Activated CD8-positive, alpha-beta T cell treated with anti-CD3 and anti-CD28 coated beads, Interleukin-2, amount 10 ng/mL, durations not matched to agents 7 days and 5 days (primary cell): ENCODE data around the gene PYY. TPM values are rescaled to one million over a fixed set of nuclear protein-coding genes. Genes with fewer than 3 reads are reported as not detected.
"Not testable (repeated sequence)": the region's sequence is repeated elsewhere in the genome, so short reads cannot be mapped to it uniquely, and the experiment has no call there.

Experiments
- ATAC-seq: fragments of 150-1000 bp; cut with Tn5 transposase; one replicate; pipeline ENCODE4 v1.10.0; 2021; ENCODE audit warnings: moderate library complexity
- CTCF ChIA-PET: fragments of 350-600 bp; sonication (Branson Sonifier 250); formaldehyde crosslinking; loops from one replicate; lab custom pipeline; 2021; ENCODE audit warnings: antibody characterized with exemption; lab: Charles Lee
- POLR2A ChIA-PET: fragments of 350-600 bp; sonication (Branson Sonifier 250); formaldehyde crosslinking; loops from one replicate; lab custom pipeline; 2021; ENCODE audit warnings: antibody characterized with exemption; lab: Charles Lee
- DNase-seq: peaks from one replicate; pipeline ENCODE4 v3.0.0-alpha.2; 2020
- H3K27ac Mint-ChIP-seq: one replicate; pipeline ENCODE4 v1.8.0; 2021; ENCODE audit warnings: mild to moderate bottlenecking, mixed read lengths
- H3K27me3 Mint-ChIP-seq: one replicate; pipeline ENCODE4 v1.8.0; 2021; ENCODE audit warnings: low read depth, mixed read lengths
- H3K36me3 Mint-ChIP-seq: one replicate; pipeline ENCODE4 v1.8.0; 2021; ENCODE audit warnings: low read depth, mixed read lengths
- H3K4me1 Mint-ChIP-seq: one replicate; pipeline ENCODE4 v1.8.0; 2021; ENCODE audit warnings: low read depth, mixed read lengths
- H3K4me3 Mint-ChIP-seq: one replicate; pipeline ENCODE4 v1.8.0; 2021; ENCODE audit warnings: mild to moderate bottlenecking, mixed read lengths
- H3K9me3 Mint-ChIP-seq: one replicate; pipeline ENCODE4 v1.8.0; 2022; ENCODE audit warnings: mixed read lengths; ENCODE audit not compliant: insufficient read depth
- total RNA-seq, 2 experiments: library from RNA; stranded (reverse); gene quantifications; one replicate each; pipeline ENCODE4 v1.2.3, GENCODE V29; 2021

Gene PYY
- total RNA-seq, 2 experiments from 2014 or later = not detected

DNA sequence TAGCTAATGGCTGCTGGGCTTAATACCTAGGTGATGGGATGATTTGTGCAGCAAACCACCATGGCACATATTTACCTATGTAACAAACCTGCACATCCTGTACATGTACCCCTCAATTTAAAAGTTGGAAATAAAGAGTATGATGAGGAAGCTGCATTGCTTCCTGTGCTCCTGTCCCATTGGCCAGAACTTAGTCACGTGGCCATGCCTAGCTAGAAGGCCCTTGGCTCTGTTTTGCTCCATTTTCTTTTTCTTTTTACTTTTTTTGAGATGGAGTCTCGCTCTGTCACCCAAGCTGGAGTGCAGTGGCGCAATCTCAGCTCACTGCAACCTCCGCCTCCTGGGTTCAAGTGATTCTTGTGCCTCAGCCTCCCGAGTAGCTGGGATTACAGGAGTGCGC, 7.6 kb upstream of the PYY start:
- H3K27me3 Mint-ChIP-seq, ATAC-seq, H3K9me3 Mint-ChIP-seq, H3K36me3 Mint-ChIP-seq, H3K4me3 Mint-ChIP-seq, DNase-seq, H3K27ac Mint-ChIP-seq, H3K4me1 Mint-ChIP-seq, POLR2A ChIA-PET: not testable (repeated sequence)
- CTCF ChIA-PET = interaction anchor here (0.6 to 6.8 kb wide), 5 partner anchors 10 to 115 kb away, joined by 3 to 34 read pairs (median 3); no protein-coding TSS in a partner anchor

DNA sequence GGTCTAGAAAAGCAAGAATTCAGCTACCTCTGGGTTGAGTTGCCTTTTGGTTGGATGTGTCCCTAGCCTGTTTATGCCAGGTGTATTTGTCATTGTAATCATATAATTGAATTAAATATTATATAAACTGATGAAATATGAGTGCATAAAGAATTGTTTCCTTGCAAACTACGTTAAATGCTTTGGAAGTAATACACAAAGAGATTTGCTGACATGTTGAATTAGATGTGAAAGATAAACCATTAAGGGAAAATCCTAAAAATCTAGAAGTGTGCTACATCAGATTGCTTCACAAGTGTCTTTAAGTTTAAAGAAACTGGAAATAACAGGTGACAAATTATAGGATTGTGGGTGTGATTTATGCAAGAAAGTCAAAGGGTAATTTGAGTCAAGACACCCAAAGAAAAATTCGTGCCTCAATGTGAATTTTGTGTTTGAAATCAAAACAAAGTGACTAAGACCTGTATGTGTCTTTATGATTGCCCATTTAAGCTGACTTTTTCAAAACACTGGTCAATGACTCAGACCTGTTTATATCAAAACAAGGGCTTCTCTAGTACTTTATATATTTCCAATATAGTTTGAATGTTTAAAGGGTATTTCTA, 5.1 kb upstream of the PYY start:
- H3K9me3 Mint-ChIP-seq = no peaks in the 10 kb centered on the region
- no peaks in the 10 kb centered on the region for H3K4me1 Mint-ChIP-seq
- no peak overlapping the region for H3K4me3 Mint-ChIP-seq
- no peaks in the 10 kb centered on the region for H3K36me3 Mint-ChIP-seq
- DNase-seq = no peak
- ChIA-PET POLR2A (no interaction called here), CTCF (interaction anchor here (2.1 to 6.8 kb wide), 2 partner anchors 15 to 35 kb away, joined by 4 to 34 read pairs; no protein-coding TSS in a partner anchor)
- no peak for ATAC-seq
- no peak overlapping the region for H3K27ac Mint-ChIP-seq
- H3K27me3 Mint-ChIP-seq = peaks cover 10% of the 10 kb centered on the region

DNA sequence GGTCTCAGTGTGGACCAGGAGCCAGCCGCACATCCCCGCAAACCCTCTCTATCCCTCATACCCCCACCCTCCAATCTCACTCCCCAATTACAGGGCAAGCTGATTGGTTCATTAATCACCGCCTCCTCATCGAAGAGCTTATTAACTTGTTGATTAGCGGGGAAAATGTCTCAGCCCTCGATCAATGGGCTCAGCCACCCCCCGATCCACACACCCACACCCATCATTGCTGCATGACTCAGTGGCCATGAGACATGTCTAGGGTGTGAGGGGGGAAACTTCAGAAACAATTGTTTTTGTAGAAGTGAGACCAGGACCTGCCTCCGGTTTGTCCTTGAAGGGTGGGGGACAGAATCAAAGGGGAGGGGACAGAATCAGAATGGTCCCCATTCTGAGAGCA, 2.5 kb upstream of the PYY start:
- POLR2A ChIA-PET = no interaction called here
- DNase-seq (no peak), ATAC-seq (no peak)
- Mint-ChIP-seq H3K27me3 (peaks cover 22% of the 10 kb centered on the region), H3K36me3 (no peaks in the 10 kb centered on the region), H3K27ac (no peak overlapping the region), H3K4me3 (no peak overlapping the region), H3K4me1 (peaks cover 6% of the 10 kb centered on the region), H3K9me3 (no peaks in the 10 kb centered on the region)
- CTCF ChIA-PET = interaction anchor here (3.1 kb wide), 1 partner anchor 12 kb away, joined by 7 read pairs; no protein-coding TSS in a partner anchor

DNA sequence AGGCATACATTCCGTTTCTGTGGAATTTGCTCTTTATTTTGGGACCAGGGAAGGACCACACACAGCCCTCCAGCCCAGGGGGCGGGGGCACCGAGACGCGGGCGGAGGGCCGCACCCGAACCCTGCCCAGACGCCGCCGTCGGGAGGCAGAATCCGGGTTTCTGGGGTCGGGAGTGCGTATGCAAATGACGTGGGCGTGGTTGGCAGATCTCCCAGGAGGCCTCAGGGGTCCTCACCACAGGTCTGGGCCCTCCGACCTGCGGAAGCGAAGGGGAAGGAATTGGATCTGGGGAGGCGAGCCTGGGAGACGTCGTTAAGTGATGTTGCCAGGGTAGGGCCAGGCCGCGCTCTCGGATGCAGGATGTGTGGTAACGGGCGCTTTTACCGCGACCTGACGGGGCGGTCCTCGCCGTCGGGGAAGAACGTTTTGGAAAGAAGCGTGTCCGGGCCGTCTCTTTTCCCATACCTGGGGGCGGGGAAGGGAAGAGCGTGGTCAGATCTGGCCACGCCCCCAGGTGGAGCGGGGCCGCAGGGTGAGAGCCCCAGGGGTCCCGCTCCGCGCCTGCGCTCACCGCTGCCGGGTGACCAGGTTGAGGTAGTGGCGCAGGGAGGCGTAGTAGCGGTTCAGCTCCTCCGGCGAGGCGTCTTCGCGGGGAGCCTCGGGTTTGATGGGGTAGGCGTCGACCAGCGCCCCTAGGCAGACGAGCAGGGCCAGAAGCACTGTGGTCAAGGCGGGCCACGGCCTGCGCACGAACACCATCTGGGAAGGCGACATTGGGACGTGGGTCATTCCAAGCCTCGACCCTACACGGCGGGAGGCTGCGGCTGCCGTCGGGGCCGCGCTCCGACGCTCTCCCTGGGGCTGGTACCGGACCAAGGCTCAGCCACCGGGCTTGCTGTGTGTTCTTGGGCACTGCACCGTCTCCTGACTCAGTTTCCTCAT, 745 bp downstream of the PYY start:
- ChIA-PET CTCF (interaction anchor here (3.1 kb wide), 1 partner anchor 9 kb away, joined by 7 read pairs; no protein-coding TSS in a partner anchor), POLR2A (no interaction called here)
- ATAC-seq = peak; percentile 27
- Mint-ChIP-seq H3K27ac (no peak overlapping the region), H3K4me1 (peaks cover 6% of the 10 kb centered on the region), H3K9me3 (no peaks in the 10 kb centered on the region), H3K36me3 (no peaks in the 10 kb centered on the region), H3K4me3 (no peak overlapping the region), H3K27me3 (peaks cover 38% of the 10 kb centered on the region)
- peak; percentile 26 for DNase-seq

DNA sequence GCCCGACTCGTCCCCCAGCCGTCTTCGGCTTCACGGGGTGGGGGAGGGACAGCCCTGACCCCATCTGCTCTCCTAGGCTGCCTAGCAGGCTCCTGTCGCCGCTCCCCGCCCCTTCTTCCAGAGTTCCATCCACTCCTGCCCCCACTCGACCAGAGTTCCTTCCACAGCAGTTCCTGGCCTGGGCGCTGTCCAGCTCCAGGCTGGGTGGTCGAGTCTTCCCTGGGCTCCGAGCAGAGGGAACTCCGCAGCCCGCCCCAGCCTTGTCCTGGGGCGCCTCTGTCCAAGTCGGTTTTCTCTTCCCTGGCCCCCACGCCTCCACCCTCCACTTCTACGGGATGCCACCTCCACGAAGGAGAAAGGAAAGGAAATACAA, 1.4 kb downstream of the PYY start:
- ChIA-PET CTCF (interaction anchor here (1.0 kb wide), 1 partner anchor 9 kb away, joined by 3 read pairs; no protein-coding TSS in a partner anchor), POLR2A (no interaction called here)
- Mint-ChIP-seq H3K9me3 (no peaks in the 10 kb centered on the region), H3K27me3 (peaks cover 44% of the 10 kb centered on the region), H3K36me3 (no peaks in the 10 kb centered on the region), H3K4me1 (peaks cover 6% of the 10 kb centered on the region), H3K4me3 (no peak overlapping the region), H3K27ac (no peak overlapping the region)
- DNase-seq (no peak), ATAC-seq (no peak)

- CTCF ChIA-PET = interaction anchor here (1.0 kb wide), 1 partner anchor 10 kb away, joined by 3 read pairs; no protein-coding TSS in a partner anchor
- DNase-seq (no peak), ATAC-seq (no peak)
- Mint-ChIP-seq H3K27me3 (peaks cover 44% of the 10 kb centered on the region), H3K4me1 (peaks cover 7% of the 10 kb centered on the region), H3K4me3 (no peak overlapping the region), H3K9me3 (no peaks in the 10 kb centered on the region), H3K36me3 (no peaks in the 10 kb centered on the region), H3K27ac (no peak overlapping the region)
- POLR2A ChIA-PET = no interaction called here
Observed at GRCh38 chr17:43951750-43952149, 2.0 kb downstream of the PYY start.

- peaks cover 44% of the 10 kb centered on the region for H3K27me3 Mint-ChIP-seq
- H3K27ac Mint-ChIP-seq = no peak overlapping the region
- H3K9me3 Mint-ChIP-seq = no peaks in the 10 kb centered on the region
- no peak overlapping the region for H3K4me3 Mint-ChIP-seq
- H3K4me1 Mint-ChIP-seq = peaks cover 16% of the 10 kb centered on the region
- CTCF ChIA-PET = interaction anchor here (1.2 kb wide), 1 partner anchor 91 kb away, joined by 3 read pairs; no protein-coding TSS in a partner anchor
- no peak for DNase-seq
- POLR2A ChIA-PET = no interaction called here
- no peak for ATAC-seq
- H3K36me3 Mint-ChIP-seq = no peaks in the 10 kb centered on the region
Observed at GRCh38 chr17:43950554-43950953, 3.2 kb downstream of the PYY start.

DNA sequence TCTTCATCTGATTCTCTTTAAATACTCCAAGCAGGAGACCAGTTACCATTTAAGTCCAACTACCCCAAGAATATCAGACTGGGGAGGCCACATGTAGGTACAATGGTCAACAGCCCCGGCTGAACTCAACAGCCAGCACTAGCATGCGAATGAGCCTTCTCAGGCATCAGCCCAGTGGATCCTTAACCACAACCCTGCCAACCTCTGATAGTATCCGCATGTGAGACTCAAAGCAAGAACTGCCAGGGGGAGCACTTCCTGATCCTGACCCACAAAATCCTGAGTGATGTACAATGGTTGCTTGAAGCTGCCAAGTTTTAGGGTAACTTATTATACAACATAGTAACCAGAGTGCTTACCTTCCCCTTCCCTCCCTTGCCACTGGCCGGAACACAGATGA, 4.0 kb downstream of the PYY start:
- Mint-ChIP-seq H3K27ac (no peak overlapping the region), H3K9me3 (no peaks in the 10 kb centered on the region), H3K4me3 (no peak overlapping the region), H3K27me3 (peaks cover 46% of the 10 kb centered on the region), H3K4me1 (peaks cover 16% of the 10 kb centered on the region), H3K36me3 (no peaks in the 10 kb centered on the region)
- ATAC-seq (no peak), DNase-seq (no peak)
- ChIA-PET CTCF (interaction anchor here (1.2 kb wide), 1 partner anchor 91 kb away, joined by 3 read pairs; no protein-coding TSS in a partner anchor), POLR2A (no interaction called here)

GRCh38 chr17:43946781-43947180, 7.0 kb downstream of the PYY start:
- Mint-ChIP-seq H3K27ac (no peak overlapping the region), H3K9me3 (no peaks in the 10 kb centered on the region)

DNA sequence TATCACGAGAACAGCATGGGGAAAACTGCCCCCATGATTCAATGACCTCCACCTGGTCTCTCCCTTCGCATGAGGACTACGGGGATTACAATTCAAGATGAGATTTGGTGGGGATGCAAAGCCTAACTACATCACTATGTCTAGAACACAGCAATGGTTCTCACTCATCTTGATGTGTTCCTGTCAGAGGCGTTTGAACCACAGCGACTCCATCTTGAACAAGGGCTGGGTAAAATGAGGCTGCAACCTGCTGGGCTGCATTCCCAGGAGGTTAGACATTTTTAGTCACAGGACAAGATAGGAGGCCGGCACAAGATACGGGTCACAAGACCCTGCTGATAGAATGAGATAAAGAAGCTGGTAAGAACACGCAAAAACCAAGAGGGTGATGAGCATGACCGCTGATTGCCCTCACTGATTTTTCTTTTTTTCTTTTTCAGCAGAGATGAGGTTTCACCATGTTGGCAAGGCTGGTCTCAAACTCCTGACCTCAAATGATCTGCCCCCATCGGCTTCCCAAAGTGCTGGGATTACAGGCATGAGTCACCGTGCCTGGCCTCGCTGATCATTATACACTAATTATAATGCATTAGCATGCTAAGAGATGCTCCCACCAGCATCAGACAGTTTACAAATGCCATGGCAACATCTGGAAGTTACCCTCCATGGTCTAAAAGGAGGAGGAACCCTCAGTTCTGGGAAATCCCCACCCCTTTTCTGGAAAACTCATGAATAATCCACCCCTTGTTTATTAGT, 8.5 kb downstream of the PYY start:
- no peak overlapping the region for H3K4me3 Mint-ChIP-seq
- no peak overlapping the region for H3K27ac Mint-ChIP-seq
- no peaks in the 10 kb centered on the region for H3K9me3 Mint-ChIP-seq
- no peak for DNase-seq
- H3K36me3 Mint-ChIP-seq = no peaks in the 10 kb centered on the region
- no peak for ATAC-seq
- H3K4me1 Mint-ChIP-seq = peaks cover 13% of the 10 kb centered on the region
- ChIA-PET CTCF (interaction anchor here (1.2 to 6.4 kb wide), 12 partner anchors 15 to 170 kb away, joined by 3 to 102 read pairs (median 11); partner anchors contain the start of genes MPP2 and TMEM101), POLR2A (no interaction called here)
- peaks cover 16% of the 10 kb centered on the region for H3K27me3 Mint-ChIP-seq

More at GRCh38 chr17:43946781-43947180, 7.0 kb downstream of the PYY start:
- ATAC-seq = no peak
- no peak overlapping the region for H3K4me3 Mint-ChIP-seq
- ChIA-PET POLR2A (no interaction called here), CTCF (interaction anchor here (1.0 to 6.4 kb wide), 7 partner anchors 11 to 95 kb away, joined by 3 to 102 read pairs (median 3); no protein-coding TSS in a partner anchor)
- peaks cover 28% of the 10 kb centered on the region for H3K27me3 Mint-ChIP-seq
- H3K4me1 Mint-ChIP-seq = peaks cover 13% of the 10 kb centered on the region
- DNase-seq = no peak
- H3K36me3 Mint-ChIP-seq = no peaks in the 10 kb centered on the region

DNA sequence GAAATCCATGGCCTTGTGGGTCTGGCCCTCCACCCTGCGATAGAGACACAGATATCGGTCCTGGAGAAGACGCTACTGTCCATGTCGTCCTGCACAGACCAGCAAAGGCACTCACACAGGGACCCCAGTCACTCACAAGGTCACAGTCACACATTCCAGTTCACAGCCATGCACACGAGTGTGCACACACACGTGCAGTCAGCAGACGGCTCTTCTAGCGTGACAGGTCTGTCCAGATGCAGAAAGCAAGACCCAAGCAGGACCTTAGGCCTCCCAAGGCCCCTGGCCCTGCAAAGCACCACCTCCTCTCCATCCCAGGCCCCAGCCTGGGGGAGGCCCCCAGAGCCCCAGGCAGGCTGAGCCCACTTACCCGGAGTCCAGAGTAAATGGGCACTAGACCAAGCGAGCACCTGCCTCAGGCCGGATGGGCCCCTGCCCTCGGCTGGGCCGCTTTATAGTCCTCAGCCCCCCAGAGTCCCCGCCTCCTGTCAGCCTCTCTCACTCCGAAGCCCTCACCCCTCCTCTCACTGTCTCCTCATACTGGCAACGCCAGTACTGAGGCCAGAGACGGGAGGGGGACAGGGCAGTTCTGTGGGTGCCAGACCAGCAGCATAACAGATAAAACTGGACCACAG, 11.6 kb downstream of the PYY start, which contains the start of gene PPY:
PPY (minus strand) TSS at position 426 of the 635 bp plus-strand sequence. CDS start 822 bp downstream, outside the sequence.
- Mint-ChIP-seq H3K36me3 (no peaks in the 10 kb centered on the region), H3K4me1 (peaks cover 21% of the 10 kb centered on the region), H3K4me3 (no peak within 1 kb of the TSS), H3K9me3 (no peaks in the 10 kb centered on the region), H3K27me3 (peaks cover 19% of the 10 kb centered on the region), H3K27ac (no peak within 1 kb of the TSS)
- POLR2A ChIA-PET = no interaction called here
- ATAC-seq = no peak
- DNase-seq = no peak
- CTCF ChIA-PET = interaction anchor here (0.9 to 6.4 kb wide), 11 partner anchors 14 to 219 kb away, joined by 3 to 102 read pairs (median 17); partner anchors contain the start of gene MPP2
